ENCODE results near the gene PLAC8L1.

GRCh38 chr5:146116361-146116760 is 11.0 kb upstream of the PLAC8L1 start:
- TF ChIP-seq TCF7L2 (IDR thresholded peaks at IDR 0.05; ENCODE audit: low read depth, low read length) = no peak
- TF ChIP-seq DR1 (CRISPR knock-in tag; IDR thresholded peaks at IDR 0.05) = no peak
- TF ChIP-seq SKI (IDR thresholded peaks at IDR 0.05; ENCODE audit: partially characterized antibody) = no peak
- TF ChIP-seq TBX3 (IDR thresholded peaks at IDR 0.05; ENCODE audit: borderline replicate concordance) = no peak
- no peak for TF ChIP-seq SP2 (CRISPR knock-in tag; IDR thresholded peaks at IDR 0.05)
- TF ChIP-seq TEAD2 (CRISPR knock-in tag; IDR thresholded peaks at IDR 0.05) = no peak
- TF ChIP-seq ZNF776 (CRISPR knock-in tag; IDR thresholded peaks at IDR 0.05) = no peak
- no peak for TF ChIP-seq ZNF224 (CRISPR knock-in tag; IDR thresholded peaks at IDR 0.05)
- TF ChIP-seq SMC3 (IDR thresholded peaks at IDR 0.05; ENCODE audit: low read length) = no peak
- TF ChIP-seq RAD21 (CRISPR knock-in tag; IDR thresholded peaks at IDR 0.05) = no peak
- no peak for TF ChIP-seq DNMT1 (CRISPR knock-in tag; IDR thresholded peaks at IDR 0.05)
- no peak for TF ChIP-seq ZBTB37 (CRISPR knock-in tag; IDR thresholded peaks at IDR 0.05)
- TF ChIP-seq MAX (IDR thresholded peaks at IDR 0.05) = no peak
- TF ChIP-seq, protein P1, sequence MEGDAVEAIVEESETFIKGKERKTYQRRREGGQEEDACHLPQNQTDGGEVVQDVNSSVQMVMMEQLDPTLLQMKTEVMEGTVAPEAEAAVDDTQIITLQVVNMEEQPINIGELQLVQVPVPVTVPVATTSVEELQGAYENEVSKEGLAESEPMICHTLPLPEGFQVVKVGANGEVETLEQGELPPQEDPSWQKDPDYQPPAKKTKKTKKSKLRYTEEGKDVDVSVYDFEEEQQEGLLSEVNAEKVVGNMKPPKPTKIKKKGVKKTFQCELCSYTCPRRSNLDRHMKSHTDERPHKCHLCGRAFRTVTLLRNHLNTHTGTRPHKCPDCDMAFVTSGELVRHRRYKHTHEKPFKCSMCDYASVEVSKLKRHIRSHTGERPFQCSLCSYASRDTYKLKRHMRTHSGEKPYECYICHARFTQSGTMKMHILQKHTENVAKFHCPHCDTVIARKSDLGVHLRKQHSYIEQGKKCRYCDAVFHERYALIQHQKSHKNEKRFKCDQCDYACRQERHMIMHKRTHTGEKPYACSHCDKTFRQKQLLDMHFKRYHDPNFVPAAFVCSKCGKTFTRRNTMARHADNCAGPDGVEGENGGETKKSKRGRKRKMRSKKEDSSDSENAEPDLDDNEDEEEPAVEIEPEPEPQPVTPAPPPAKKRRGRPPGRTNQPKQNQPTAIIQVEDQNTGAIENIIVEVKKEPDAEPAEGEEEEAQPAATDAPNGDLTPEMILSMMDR (CRISPR knock-in tag; IDR thresholded peaks at IDR 0.05) = no peak
